ENCODE measurements around the gene CHADL. TPM values are rescaled to one million over a fixed set of nuclear protein-coding genes. Genes with fewer than 3 reads are reported as not detected.
A peak's percentile ranks its signal among the peaks of the same experiment; 100 is the strongest.

CHADL gene
- total and polyA plus RNA-seq, 2 of the 4 experiments (the other 2 are of a cell fraction): 0.18 to 0.53 TPM

- H2BK20ac ChIP-seq (ENCODE audit: low read depth, low read length): no peak overlapping the region
- ATAC-seq (ENCODE audit: low read depth) (peak; percentile 16), DNase-seq (no peak)
- H4K8ac ChIP-seq (ENCODE audit: low read depth in 2 of 2, low read length in 2 of 2): no peak overlapping the region
- dilution Hi-C loops (cut with HindIII; ENCODE audit: low sequenced_read_pairs, unreplicated experiment): no loop called here
- no peaks in the 10 kb centered on the region for H3K36me3 ChIP-seq (ENCODE audit: control insufficient read depth, insufficient read depth, low read length)
- no peaks in the 10 kb centered on the region; a peak in 1 of 4 replicates for H3K79me1 ChIP-seq (ENCODE audit: low read depth in 1 of 2, low read length in 2 of 2)
- in situ Hi-C loops (cut with MboI; ENCODE audit: low sequenced_read_pairs): no loop called here
- H3K4ac ChIP-seq (ENCODE audit: low read depth, low read length): no peak overlapping the region
- H2AFZ ChIP-seq (replicated peaks; ENCODE audit: low read length, poor library complexity): peak overlapping the region; percentile 100
- H3K4me1 ChIP-seq (ENCODE audit: control insufficient read depth, insufficient read depth, low read length): no peaks in the 10 kb centered on the region
- H3K4me2 ChIP-seq (ENCODE audit: low read depth, low read length): peak overlapping the region; percentile 96
- no peak overlapping the region for H2BK5ac ChIP-seq (ENCODE audit: low read depth, low read length, poor library complexity, severe bottlenecking)
- CTCF ChIA-PET: no interaction called here
- no peak overlapping the region for H4K91ac ChIP-seq (ENCODE audit: insufficient read depth, low read depth, low read length)
- no TSS peak for BruUV-seq (replicated peaks)
- TF ChIP-seq ELK1 (IDR thresholded peaks at IDR 0.05; ENCODE audit: borderline replicate concordance, low read depth, low read length): no peak
- peak overlapping the region; percentile 73 for H3K23ac ChIP-seq (ENCODE audit: low read depth, low read length)
- no peak overlapping the region for H2BK120ac ChIP-seq (ENCODE audit: low read depth, low read length)
- 0 out of 2 replicates have a peak overlapping the region, but pooled peaks have one; percentile 30 for H3K56ac ChIP-seq (ENCODE audit: extremely low read depth, insufficient read depth, low read length)
- POLR2A ChIA-PET (ENCODE audit: unreplicated experiment): no interaction called here
- H3K4me3 ChIP-seq (ENCODE audit: insufficient read depth, low read depth, low read length): peak overlapping the region; percentile 98
- no peak overlapping the region for H2AK5ac ChIP-seq (ENCODE audit: low read depth, low read length)
- intact Hi-C loops (cut with micrococcal nuclease): no loop called here
- H3K9me3 ChIP-seq (ENCODE audit: control insufficient read depth, insufficient read depth, low read length): no peaks in the 10 kb centered on the region
- H3K18ac ChIP-seq (ENCODE audit: low read depth, low read length): no peak overlapping the region
- H2AK9ac ChIP-seq (replicated peaks; ENCODE audit: low read depth, low read length, poor library complexity): no peak overlapping the region
- peaks cover 3% of the 10 kb centered on the region; the same call in 1 of the 2 replicates for H3K27me3 ChIP-seq (ENCODE audit: control insufficient read depth, insufficient read depth, low read length)
- no peak overlapping the region; the same call in 1 of the 2 replicates for H3K9ac ChIP-seq (ENCODE audit: low read depth, low read length)
- H3K9me1 ChIP-seq (ENCODE audit: insufficient read depth, low read length): no peaks in the 10 kb centered on the region
- H4K20me1 ChIP-seq (ENCODE audit: insufficient read depth, low read length): no peaks in the 10 kb centered on the region
- H3K27ac ChIP-seq (ENCODE audit: insufficient read depth, low read length): no peak overlapping the region
- H2BK15ac ChIP-seq (ENCODE audit: low read depth, low read length): no peak overlapping the region
- WGBS, 2 experiments (ENCODE audit: extremely low coverage in 2 of 2, insufficient read length in 1 of 2): 18 to 100% methylated on average over 1 to 4 of the region's 9 CpGs
- H4K5ac ChIP-seq (ENCODE audit: low read depth, low read length): no peak overlapping the region
- 0 out of 2 replicates have a peak overlapping the region, but pooled peaks have one; percentile 30 for H3K14ac ChIP-seq (replicated peaks; ENCODE audit: low read depth, low read length)
Observed at GRCh38 chr22:41198027-41198580, 42.6 kb downstream of the CHADL start.

All from IMR-90 (cell line).